GM18867 (cell line): ENCODE measurements around the gene MRPL34.
A peak's percentile ranks its signal among the peaks of the same experiment; 100 is the strongest.

Source experiments
- ATAC-seq: cut with Tn5 transposase; IDR thresholded peaks from one replicate; pipeline ENCODE4 v1.9.1; 2021; ENCODE audit warnings: mild to moderate bottlenecking, moderate library complexity; ENCODE audit not compliant: unreplicated experiment

MRPL34 gene

GRCh38 chr19:17340302-17340870 lies 34.7 kb downstream of the MRPL34 start:
- no peak for ATAC-seq

- ATAC-seq, result no peak
Measured at GRCh38 chr19:17340871-17341357, 35.2 kb downstream of the MRPL34 start.

- no peak for ATAC-seq
Measured at GRCh38 chr19:17341386-17341785, 35.7 kb downstream of the MRPL34 start.

- no peak for ATAC-seq
Measured at GRCh38 chr19:17341845-17342244, 36.2 kb downstream of the MRPL34 start.

- peak; percentile 56 for ATAC-seq
Measured at GRCh38 chr19:17346109-17346671, 40.5 kb downstream of the MRPL34 start.

GRCh38 chr19:17347361-17347760 lies 41.7 kb downstream of the MRPL34 start:
- ATAC-seq, result no peak

- no peak for ATAC-seq
Measured at GRCh38 chr19:17347877-17348276, 42.2 kb downstream of the MRPL34 start.

GRCh38 chr19:17348700-17349099 lies 43.0 kb downstream of the MRPL34 start:
- no peak for ATAC-seq

GRCh38 chr19:17351815-17352435 lies 46.3 kb downstream of the MRPL34 start:
- ATAC-seq, result no peak

GRCh38 chr19:17352608-17353280 lies 47.1 kb downstream of the MRPL34 start:
- ATAC-seq, result no peak

- ATAC-seq, result no peak
Measured at GRCh38 chr19:17353386-17353785, 47.7 kb downstream of the MRPL34 start.
